Amygdala (tissue), 56 donors: ENCODE data around the gene TRPM8.
"Not testable (repeated sequence)": the region's sequence is repeated elsewhere in the genome, so short reads cannot be mapped to it uniquely, and the experiment has no call there.

Experiments used
- DNase-seq, 56 donors: peaks; one replicate each; lab custom pipeline; 2025; lab: John Stamatoyannopoulos, UW

The TRPM8 gene

DNA sequence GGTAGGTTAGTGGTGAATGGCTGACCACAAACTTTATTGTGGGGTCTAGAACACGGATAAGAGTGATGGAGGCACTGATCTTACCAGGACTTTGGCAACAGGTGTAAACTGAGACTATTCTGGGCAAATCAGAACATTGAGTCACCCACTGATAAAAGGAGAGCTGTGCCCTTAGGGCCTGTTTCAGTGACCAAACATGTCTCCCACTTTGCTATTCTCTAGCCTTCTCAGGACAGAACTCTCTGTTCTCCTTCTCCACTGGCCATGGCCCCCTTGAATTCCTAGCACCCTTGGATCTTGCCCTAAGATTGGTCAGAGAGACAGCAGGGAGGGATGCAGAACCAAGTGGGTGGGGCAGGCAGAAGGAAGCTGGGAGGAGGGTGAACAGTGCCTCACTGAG, 18.3 kb downstream of the TRPM8 start:
- DNase-seq = no peak

DNA sequence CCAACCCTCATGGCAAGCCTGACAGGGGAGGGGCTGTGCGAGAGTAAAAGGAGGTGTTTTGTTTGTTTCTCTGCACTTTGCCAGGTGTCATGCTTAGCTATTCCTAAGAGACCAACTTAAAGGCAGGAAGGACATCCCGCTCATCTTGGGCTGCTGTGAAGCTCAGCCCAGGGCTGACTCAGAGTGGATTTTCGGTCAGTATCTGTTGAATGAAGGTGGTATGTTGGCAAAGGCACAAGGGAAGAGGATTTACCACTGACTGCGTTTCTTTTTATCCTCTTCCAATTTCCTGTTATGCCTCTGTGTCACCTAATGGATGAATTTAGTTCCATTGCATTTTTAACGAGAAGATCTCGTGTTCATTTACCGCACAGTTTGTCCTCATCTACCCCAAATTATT, 18.9 kb downstream of the TRPM8 start:
- DNase-seq = no peak

DNA sequence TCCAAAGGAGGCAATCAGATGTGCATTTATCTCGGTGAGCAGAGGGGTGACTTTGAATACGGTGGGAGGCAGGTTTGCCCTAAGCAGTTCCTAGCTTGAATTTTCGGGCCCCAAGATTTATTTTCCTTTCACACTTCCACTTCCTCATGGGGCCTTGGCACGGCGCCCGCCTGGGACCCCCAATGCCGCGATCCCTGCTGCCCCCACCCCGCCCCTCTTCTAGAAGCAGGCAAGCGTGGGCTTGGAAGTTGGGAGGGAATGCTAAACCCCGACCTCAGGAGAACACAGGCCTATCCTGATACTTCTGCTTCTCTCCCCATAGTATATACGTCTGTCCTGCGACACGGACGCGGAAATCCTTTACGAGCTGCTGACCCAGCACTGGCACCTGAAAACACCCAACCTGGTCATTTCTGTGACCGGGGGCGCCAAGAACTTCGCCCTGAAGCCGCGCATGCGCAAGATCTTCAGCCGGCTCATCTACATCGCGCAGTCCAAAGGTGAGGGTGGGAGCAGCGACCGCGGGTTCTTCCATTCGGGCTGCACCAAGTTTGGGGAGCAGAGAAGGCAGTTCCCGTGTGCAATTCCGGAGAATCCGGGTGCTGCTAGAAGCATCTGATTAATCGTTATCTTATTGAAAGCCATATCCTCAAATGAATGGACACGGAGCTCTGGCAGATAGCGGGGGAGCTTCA, 21.6 kb downstream of the TRPM8 start:
- DNase-seq = no peak

GRCh38 chr2:233940376-233941276, 23.5 kb downstream of the TRPM8 start:
- no peak for DNase-seq

- DNase-seq = no peak
Measured at GRCh38 chr2:233942731-233943130, 25.6 kb downstream of the TRPM8 start.

DNA sequence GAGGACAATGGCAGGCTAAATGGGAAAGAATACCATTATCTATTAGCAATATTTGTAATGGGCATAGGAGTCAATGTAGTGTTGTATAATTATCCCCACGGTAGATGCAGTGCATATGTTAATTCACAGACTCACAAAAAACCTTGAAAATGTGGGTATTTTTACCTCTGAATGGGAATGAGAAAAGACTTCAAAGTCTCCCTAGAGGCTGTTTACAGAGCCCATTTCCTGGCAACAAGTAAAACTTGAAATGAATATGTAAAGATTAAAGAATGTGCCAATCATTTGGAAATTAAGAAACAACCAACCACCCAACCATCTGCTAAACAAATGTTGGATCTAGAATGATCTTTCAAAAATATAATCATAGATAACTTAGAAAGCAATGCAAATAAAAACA, 27.1 kb downstream of the TRPM8 start:
- DNase-seq = no peak

DNA sequence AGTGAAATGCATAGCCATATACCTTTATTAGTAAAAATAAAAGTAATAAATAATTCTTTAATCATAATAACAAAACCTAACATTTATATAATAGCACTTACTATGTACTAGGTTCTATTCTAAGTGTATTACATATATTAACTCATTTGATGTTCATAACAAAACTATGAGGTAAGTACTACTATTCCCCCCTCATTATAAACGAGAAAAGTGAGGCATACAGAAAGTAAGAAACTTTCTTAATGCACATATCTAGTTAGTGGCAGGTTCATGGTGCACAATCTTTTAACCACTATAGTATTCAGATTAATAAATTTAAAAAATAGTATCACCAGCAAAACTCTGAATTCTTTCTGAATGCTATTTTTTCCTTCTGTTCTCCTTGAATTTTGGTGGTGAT, 27.5 kb downstream of the TRPM8 start:
- no peak for DNase-seq

GRCh38 chr2:233945146-233945545, 28.0 kb downstream of the TRPM8 start:
- no peak for DNase-seq

DNA sequence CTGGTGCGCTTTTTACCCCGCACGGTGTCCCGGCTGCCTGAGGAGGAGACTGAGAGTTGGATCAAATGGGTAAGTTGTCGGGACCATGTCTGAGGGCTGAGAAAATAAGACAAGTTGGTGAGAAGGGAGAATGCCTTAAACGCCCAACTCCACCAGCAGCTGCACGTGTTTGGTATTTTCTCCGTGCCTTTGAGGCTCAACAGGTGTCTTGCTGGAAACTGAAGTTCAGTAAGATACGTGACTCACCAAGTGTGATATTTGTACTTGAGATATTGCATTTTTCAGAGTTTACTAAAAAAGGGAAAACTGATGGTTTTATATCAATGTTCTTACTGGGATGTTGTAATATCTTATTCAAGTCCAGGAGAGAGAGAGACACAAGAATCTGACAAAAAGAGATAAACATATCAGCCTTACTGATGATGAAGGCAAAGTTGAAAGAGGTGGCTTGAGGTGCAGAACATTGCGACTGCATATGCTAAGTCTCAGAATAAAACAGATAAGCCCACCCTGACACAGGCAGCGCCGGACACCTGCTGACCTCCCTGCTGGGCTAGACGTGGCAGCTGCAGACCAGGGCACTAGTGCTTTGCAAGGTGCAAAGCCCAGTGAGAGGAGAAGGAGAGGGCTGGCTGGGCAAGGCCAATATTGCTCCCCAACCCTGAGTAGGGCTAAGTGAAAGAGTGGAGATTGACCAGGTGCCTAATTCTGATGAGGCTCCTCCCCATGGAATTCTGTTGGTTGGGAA, 33.1 kb downstream of the TRPM8 start:
- no peak for DNase-seq

DNA sequence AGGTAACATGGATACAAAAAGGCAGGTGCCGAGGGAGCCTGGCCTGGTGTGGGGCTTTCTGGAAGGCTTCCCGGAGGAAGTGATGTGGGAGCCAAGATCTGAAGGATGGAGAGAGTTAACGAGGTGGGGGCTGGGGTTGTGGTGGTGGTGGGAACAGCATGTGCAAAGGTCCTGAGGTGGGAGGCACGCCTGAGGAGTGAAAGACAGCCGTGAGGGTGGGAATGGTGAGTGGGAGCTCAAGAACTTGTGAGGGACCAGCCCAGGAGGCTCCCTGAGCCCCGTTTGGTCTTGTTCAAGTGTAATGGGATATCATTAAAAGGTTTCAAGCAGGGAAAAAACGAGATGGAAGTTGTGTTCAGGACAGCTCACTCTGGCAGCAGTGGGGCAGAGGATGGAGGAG, 35.2 kb downstream of the TRPM8 start:
- DNase-seq = no peak

- DNase-seq = no peak
Measured at GRCh38 chr2:233953087-233953801, 36.1 kb downstream of the TRPM8 start.

- no peak for DNase-seq
Measured at GRCh38 chr2:233960203-233960602, 43.0 kb downstream of the TRPM8 start.

GRCh38 chr2:233961905-233962304, 44.7 kb downstream of the TRPM8 start:
- no peak for DNase-seq

DNA sequence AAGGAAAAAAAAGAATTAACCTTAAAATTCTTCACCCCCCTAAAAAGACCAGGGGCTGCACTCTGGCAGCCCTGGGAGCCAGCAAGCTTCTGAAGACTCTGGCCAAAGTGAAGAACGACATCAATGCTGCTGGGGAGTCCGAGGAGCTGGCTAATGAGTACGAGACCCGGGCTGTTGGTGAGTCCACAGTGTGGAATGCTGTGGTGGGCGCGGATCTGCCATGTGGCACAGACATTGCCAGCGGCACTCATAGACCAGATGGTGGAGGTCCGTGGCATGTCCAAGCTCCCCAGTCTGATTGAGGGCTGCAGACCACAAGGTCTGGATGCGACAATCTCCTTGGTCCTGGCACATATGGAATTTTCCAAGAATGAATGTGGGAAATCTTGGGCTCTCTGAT, 47.4 kb downstream of the TRPM8 start:
- no peak for DNase-seq

DNA sequence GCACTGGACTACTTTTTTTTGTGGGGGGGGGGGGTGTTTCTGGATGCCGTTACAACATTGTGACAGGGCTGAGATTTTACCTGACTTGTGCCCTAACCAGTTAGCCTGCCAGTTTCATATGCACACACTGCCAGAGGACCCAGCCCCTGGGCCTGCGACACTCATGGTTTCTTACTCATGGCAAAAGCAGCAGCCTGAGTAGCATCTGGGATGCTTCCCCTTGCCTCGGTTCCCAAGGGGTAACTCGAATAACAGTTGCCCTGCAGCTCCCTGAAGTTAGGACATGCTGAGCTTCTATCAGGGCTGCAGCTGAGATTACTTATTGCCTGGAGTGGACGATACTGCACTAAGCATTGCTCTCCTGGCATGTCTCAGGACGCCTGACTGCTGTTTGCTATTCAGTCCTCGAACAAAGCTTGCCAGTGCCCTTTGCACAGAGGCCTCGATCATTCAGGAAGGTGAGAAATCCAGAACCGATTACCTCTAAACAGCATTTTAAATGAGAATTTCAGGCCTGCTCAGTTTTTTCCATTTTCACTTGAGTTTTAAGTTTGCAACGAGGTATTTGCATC, 47.9 kb downstream of the TRPM8 start:
- DNase-seq = no peak

GRCh38 chr2:233965646-233966045, 48.5 kb downstream of the TRPM8 start:
- DNase-seq = not testable (repeated sequence)

DNA sequence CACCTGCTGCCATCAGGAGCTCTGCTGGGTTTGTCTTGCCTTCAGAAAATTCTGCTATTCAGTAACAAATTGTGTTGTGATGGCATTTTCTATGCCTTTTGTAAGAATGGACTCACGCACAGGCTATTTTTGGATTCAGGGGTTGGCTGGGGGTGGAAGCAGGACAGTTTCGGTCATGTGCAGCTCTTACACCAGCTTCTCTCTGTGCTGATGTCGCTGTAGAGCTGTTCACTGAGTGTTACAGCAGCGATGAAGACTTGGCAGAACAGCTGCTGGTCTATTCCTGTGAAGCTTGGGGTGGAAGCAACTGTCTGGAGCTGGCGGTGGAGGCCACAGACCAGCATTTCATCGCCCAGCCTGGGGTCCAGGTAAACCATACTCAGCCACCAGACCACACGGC, 49.2 kb downstream of the TRPM8 start:
- DNase-seq = peak in 14 of 56 donors; percentile 2 to 61 (median 25)

GRCh38 chr2:233967164-233967563, 50.0 kb downstream of the TRPM8 start:
- DNase-seq = no peak

GRCh38 chr2:233968556-233968955, 51.4 kb downstream of the TRPM8 start:
- no peak for DNase-seq

GRCh38 chr2:233972460-233972859, 55.3 kb downstream of the TRPM8 start:
- not testable (repeated sequence) for DNase-seq
